GM12878 (cell line): ENCODE results near the gene ABHD1. TPM values are rescaled to one million over a fixed set of nuclear protein-coding genes. Genes with fewer than 3 reads are reported as not detected.

Source experiments
- ATAC-seq: fragments of 200-7000 bp; cut with Tn5 transposase; 3 replicates; pipeline ENCODE4 v1.9.1; 2020; ENCODE audit warnings: mild to moderate bottlenecking, moderate library complexity
- BruUV-seq: library from RNA; stranded (reverse); fragments of 400-500 nt; replicated peaks from 2 replicates; lab custom pipeline; 2021; lab: Mats Ljungman, UMichigan
- CTCF ChIA-PET: fragments of 300-600 bp; sonication (Branson Sonifier 250); formaldehyde crosslinking; extraction: SDS; loops from one replicate; lab custom pipeline; 2021; ENCODE audit warnings: inconsistent platforms; lab: Yijun Ruan, JAX
- POLR2A ChIA-PET: fragments of 350-600 bp; formaldehyde crosslinking; extraction: SDS; loops from one replicate; lab custom pipeline; 2021; ENCODE audit warnings: inconsistent platforms; lab: Charles Lee
- RAD21 ChIA-PET: fragments of 300-600 bp; sonication (Branson Sonifier 250); formaldehyde crosslinking; loops from one replicate; lab custom pipeline; 2023; ENCODE audit warnings: antibody characterized with exemption; ENCODE audit not compliant: unreplicated experiment; lab: Charles Lee
- SMC1A ChIA-PET: fragments of 300-600 bp; sonication (Branson Sonifier 250); formaldehyde crosslinking; loops from one replicate; lab custom pipeline; 2023; ENCODE audit not compliant: unreplicated experiment, uncharacterized antibody; lab: Charles Lee
- DNase-seq: peaks from one replicate; pipeline ENCODE4 v3.0.0-alpha.2; 2011; ENCODE audit warnings: low read depth, low spot score
- FAIRE-seq: peaks from 3 replicates; lab custom pipeline; 2011; peaks lifted over from hg19 to GRCh38; lab: Jason Lieb, UNC
- H2AFZ ChIP-seq: 2 replicates; pipeline ENCODE4 v1.6.0; 2011; ENCODE audit warnings: low read depth, low read length, control low read depth; ENCODE audit not compliant: control insufficient read depth
- H3K27ac ChIP-seq: 2 replicates; pipeline ENCODE4 v1.5.1; 2011; ENCODE audit warnings: control low read depth; ENCODE audit not compliant: control insufficient read depth, insufficient read depth
- H3K27me3 ChIP-seq, 2 experiments: replicated peaks in 1 of 2; 2 replicates each; pipeline versions ENCODE4 v1.6.0 to v1.6.1; 2011; ENCODE audit warnings: low read length in 1 of 2; ENCODE audit not compliant: control insufficient read depth in 2 of 2, insufficient read depth in 2 of 2
- H3K36me3 ChIP-seq, 2 experiments: 2 replicates each; pipeline ENCODE4 v1.5.1; 2011; ENCODE audit warnings: low read length in 1 of 2; ENCODE audit not compliant: control insufficient read depth in 2 of 2, insufficient read depth in 2 of 2
- H3K4me1 ChIP-seq: 2 replicates; pipeline ENCODE4 v1.6.1; 2011; ENCODE audit warnings: mild to moderate bottlenecking, low read length, moderate library complexity, mixed read lengths; ENCODE audit not compliant: control insufficient read depth, insufficient read depth
- H3K4me2 ChIP-seq: 2 replicates; pipeline ENCODE4 v1.6.0; 2011; ENCODE audit warnings: control low read depth; ENCODE audit not compliant: control insufficient read depth, insufficient read depth
- H3K4me3 ChIP-seq: fragments of 200-600 bp; sonication (generic); 2 replicates; pipeline ENCODE4 v1.5.1; 2016
- H3K79me2 ChIP-seq: 2 replicates; pipeline ENCODE4 v1.6.0; 2011; ENCODE audit warnings: low read length; ENCODE audit not compliant: control insufficient read depth, insufficient read depth
- H3K9ac ChIP-seq: 2 replicates; pipeline ENCODE4 v1.8.0; 2011; ENCODE audit warnings: low read length, control low read depth, mixed read lengths; ENCODE audit not compliant: control insufficient read depth, insufficient read depth
- H3K9me3 ChIP-seq: replicated peaks from 3 replicates; pipeline ENCODE4 v1.5.1; 2011; ENCODE audit warnings: mild to moderate bottlenecking, low read length; ENCODE audit not compliant: control insufficient read depth, insufficient read depth
- H4K20me1 ChIP-seq: 2 replicates; pipeline ENCODE4 v1.6.0; 2011; ENCODE audit not compliant: control insufficient read depth, insufficient read depth
- ASH2L ChIP-seq: fragments of 300-600, 200-600 bp; sonication (generic); IDR thresholded peaks from 2 replicates; pipeline ENCODE4 v1.6.1; 2017; ENCODE audit warnings: low read depth, mild to moderate bottlenecking, borderline replicate concordance
- BCL11A ChIP-seq: IDR thresholded peaks from 2 replicates; pipeline ENCODE4 v1.6.1; 2011; ENCODE audit warnings: low read depth, low read length
- BCL3 ChIP-seq: IDR thresholded peaks from 2 replicates; pipeline ENCODE4 v1.6.1; 2011; ENCODE audit warnings: borderline replicate concordance, low read depth, mild to moderate bottlenecking, moderate library complexity, low read length; ENCODE audit not compliant: insufficient read depth, poor library complexity, severe bottlenecking
- CBX3 ChIP-seq: fragments of 200-600 bp; sonication (generic); IDR thresholded peaks from 2 replicates; pipeline ENCODE4 v1.6.1; 2016; ENCODE audit warnings: low read depth, borderline replicate concordance
- CEBPZ ChIP-seq: fragments of 150-350 bp; IDR thresholded peaks from 2 replicates; pipeline ENCODE4 v1.6.1; 2016; ENCODE audit warnings: low read depth, low read length
- HCFC1 ChIP-seq: fragments of 150-350 bp; IDR thresholded peaks from 2 replicates; pipeline ENCODE4 v1.6.1; 2014; ENCODE audit warnings: low read length
- KAT2A ChIP-seq: conservative IDR thresholded peaks from 2 replicates; pipeline ENCODE4 v1.6.1; 2011; ENCODE audit warnings: low read depth, low read length; ENCODE audit not compliant: control insufficient read depth
- MEF2A ChIP-seq: IDR thresholded peaks from 2 replicates; pipeline ENCODE4 v1.6.1; 2011; ENCODE audit warnings: low read depth, mild to moderate bottlenecking, low read length, moderate library complexity; ENCODE audit not compliant: insufficient read depth
- NR2C1 ChIP-seq: fragments of 450-650 bp; IDR thresholded peaks from 2 replicates; pipeline ENCODE4 v1.6.1; 2017; ENCODE audit warnings: antibody characterized with exemption, mild to moderate bottlenecking, moderate library complexity
- POLR2AphosphoS2 ChIP-seq: IDR thresholded peaks from 2 replicates; pipeline ENCODE4 v1.6.1; 2011; ENCODE audit warnings: low read depth, mild to moderate bottlenecking, low read length, improper control_type of control experiment, moderate library complexity
- RCOR1 ChIP-seq: conservative IDR thresholded peaks from 2 replicates; pipeline ENCODE4 v1.6.1; 2012; ENCODE audit warnings: low read depth, low read length, improper control_type of control experiment
- RELA ChIP-seq: fragments of 450-650 bp; IDR thresholded peaks from 2 replicates; pipeline ENCODE4 v1.8.0; 2014; ENCODE audit warnings: borderline replicate concordance; ENCODE audit not compliant: partially characterized antibody
- STAT1 ChIP-seq: fragments of 450-650 bp; conservative IDR thresholded peaks from 2 replicates; pipeline ENCODE4 v1.6.1; 2014; ENCODE audit warnings: antibody characterized with exemption, mild to moderate bottlenecking
- SUZ12 ChIP-seq: fragments of 200-600 bp; sonication (generic); IDR thresholded peaks from one replicate; pipeline ENCODE4 v1.6.1; 2018; ENCODE audit warnings: antibody characterized with exemption, mild to moderate bottlenecking; ENCODE audit not compliant: unreplicated experiment
- TARDBP ChIP-seq: IDR thresholded peaks from 2 replicates; pipeline ENCODE4 v1.6.1; 2016; ENCODE audit warnings: borderline replicate concordance
- ZBED1 ChIP-seq: IDR thresholded peaks from 2 replicates; pipeline ENCODE4 v1.6.1; 2016; ENCODE audit warnings: borderline replicate concordance
- ZNF274 ChIP-seq: IDR thresholded peaks from one replicate; pipeline ENCODE4 v1.8.0; 2011; ENCODE audit not compliant: insufficient read length, insufficient read depth
- WGBS: methylation state at CpG from one replicate; pipeline ENCODE4 v1.1.6; 2016; ENCODE audit warnings: low lambda C conversion rate; ENCODE audit not compliant: insufficient replicate concordance, insufficient coverage; ENCODE audit errors: missing lambda C conversion rate; 5-methylcytosine and 5-hydroxymethylcytosine counted together
- in situ Hi-C: fragments of 300-500 bp; cut with MboI; formaldehyde crosslinking; loops from 9 replicates; pipeline ENCODE4 v1.14.3; 2018; ENCODE audit warnings: mixed read lengths
- intact Hi-C: fragments of 100-400 bp; cut with micrococcal nuclease; formaldehyde crosslinking; loops from one replicate; pipeline ENCODE4 v1.14.2; 2022; ENCODE audit not compliant: unreplicated experiment
- polyA plus RNA-seq, 11 experiments: library from polyadenylated mRNA; depleted of rRNA in 4 of 11; unstranded in 6 of 11; stranded (reverse) in 5 of 11; fragments of >200 nt; fragmentation: Nextera tagmentation in 4 of 11; fragmentation: Illumina TruSeq in 1 of 11; extraction: Ambion mirVana in 4 of 11; extraction: Trizol in 1 of 11; gene quantifications; 1 replicate in 1 of 11; 2 replicates in 10 of 11; pipeline versions ENCODE4 v1.2.1 to v1.2.3, GENCODE V29; 2011 to 2016; ENCODE audit warnings: inconsistent platforms in 2 of 11, missing spikeins in 2 of 11, low read depth in 1 of 11
- total RNA-seq, 4 experiments: library from RNA; depleted of rRNA in 3 of 4; stranded (reverse); fragments of >200 nt in 3 of 4; fragmentation: Illumina TruSeq in 1 of 4; extraction: Trizol in 1 of 4; gene quantifications; 2 replicates each; pipeline versions ENCODE4 v1.2.1 to v1.2.3, GENCODE V29; 2013 to 2021

ABHD1 gene
- total and polyA plus RNA-seq, 10 of the 15 experiments (the other 5 are each of a cell fraction or from before 2014, with no cell fraction given) = 0.04 to 0.35 (median 0.17) TPM; not detected in 2

GRCh38 chr2:27094353-27094984, 29.1 kb upstream of the ABHD1 start:
- POLR2A ChIA-PET = interaction anchor here (0.5 to 0.6 kb wide), 2 partner anchors 32 to 224 kb away, joined by 3 read pairs; no protein-coding TSS in a partner anchor
- no peak overlapping the region for H3K4me3 ChIP-seq
- no peaks in the 10 kb centered on the region; the same call in 1 of the 2 replicates for H3K4me1 ChIP-seq
- H2AFZ ChIP-seq = no peak overlapping the region
- DNase-seq = no peak
- WGBS = 75% methylated on average over 23 of the region's 24 CpGs
- no peak for ATAC-seq
- in situ Hi-C loops (no loop called here), intact Hi-C loops (no loop called here)
- no TSS peak for BruUV-seq
- no peaks in the 10 kb centered on the region; a peak in 1 of 4 replicates for H3K36me3 ChIP-seq
- TF ChIP-seq KAT2A (no peak), RCOR1 (no peak), BCL11A (no peak), MEF2A (no peak), STAT1 (no peak), BCL3 (no peak), NR2C1 (no peak), HCFC1 (no peak), CEBPZ (no peak), CBX3 (no peak), ASH2L (no peak), ZNF274 (no peak), SUZ12 (no peak), ZBED1 (no peak), RELA (no peak), POLR2AphosphoS2 (no peak), TARDBP (no peak)
- FAIRE-seq = no peak
- RAD21 ChIA-PET = interaction anchor here (3.3 kb wide), 1 partner anchor 133 kb away, joined by 9 read pairs; no protein-coding TSS in a partner anchor
- H3K4me2 ChIP-seq = no peak overlapping the region
- CTCF ChIA-PET = interaction anchor here (0.8 to 9.3 kb wide), 6 partner anchors 7 to 208 kb away, joined by 3 to 60 read pairs (median 4); no protein-coding TSS in a partner anchor
- H3K27ac ChIP-seq = no peak overlapping the region
- H4K20me1 ChIP-seq = no peaks in the 10 kb centered on the region
- no peaks in the 10 kb centered on the region for H3K27me3 ChIP-seq
- no peaks in the 10 kb centered on the region for H3K79me2 ChIP-seq
- H3K9ac ChIP-seq = no peak overlapping the region
- SMC1A ChIA-PET = interaction anchor here (0.6 to 1.8 kb wide), 4 partner anchors 124 to 185 kb away, joined by 3 to 7 read pairs (median 5); no protein-coding TSS in a partner anchor
- no peaks in the 10 kb centered on the region for H3K9me3 ChIP-seq
